K562 (cell line): ENCODE data around the gene PAM. TPM values are rescaled to one million over a fixed set of nuclear protein-coding genes. Genes with fewer than 3 reads are reported as not detected.
A peak's percentile ranks its signal among the peaks of the same experiment; 100 is the strongest.

Experiments
- ATAC-seq: fragments of 200-7000 bp; cut with Tn5 transposase; 3 replicates; pipeline ENCODE4 v1.9.1; 2020; ENCODE audit warnings: moderate library complexity
- BruUV-seq: library from RNA; stranded (reverse); fragments of 400-500 nt; replicated peaks from 2 replicates; lab custom pipeline; 2021; lab: Mats Ljungman, UMichigan
- CTCF ChIA-PET: fragments of 300-600 bp; formaldehyde crosslinking; extraction: SDS; loops from one replicate; lab custom pipeline; 2021; ENCODE audit warnings: low intra/inter-chr PET ratio; lab: Yijun Ruan, JAX
- POLR2A ChIA-PET: fragments of 300-600, 350-650 bp; sonication (Branson Sonifier 250); formaldehyde crosslinking; extraction: SDS; loops from one replicate; lab custom pipeline; 2021; ENCODE audit warnings: antibody characterized with exemption, inconsistent platforms; lab: Yijun Ruan, JAX
- DNase-seq, 4 experiments: peaks; one replicate each; pipeline versions ENCODE4 v3.0.0 to v3.0.0-alpha.2; 2011 to 2018; ENCODE audit warnings: low spot score in 3 of 4, mixed read lengths in 3 of 4; ENCODE audit errors: extremely low read depth in 1 of 4
- FAIRE-seq: peaks from 2 replicates; lab custom pipeline; 2011; peaks lifted over from hg19 to GRCh38; lab: Jason Lieb, UNC
- H2AFZ ChIP-seq: 2 replicates; pipeline ENCODE4 v1.6.0; 2011; ENCODE audit warnings: low read depth, low read length, control low read depth, inconsistent platforms
- H3K27ac ChIP-seq: fragments of 200-600 bp; 3 replicates; pipeline ENCODE4 v1.8.0; 2011; ENCODE audit warnings: low read depth, mild to moderate bottlenecking, control low read depth, inconsistent platforms, low read length, moderate library complexity, mixed read lengths; ENCODE audit errors: extremely low read depth
- H3K27me3 ChIP-seq, 2 experiments: fragments of 300-600 bp in 1 of 2; 2 replicates in 1 of 2; 3 replicates in 1 of 2; pipeline versions ENCODE4 v1.6.0 to v1.8.0; 2011; ENCODE audit warnings: inconsistent platforms in 2 of 2, low read length in 2 of 2, mild to moderate bottlenecking in 1 of 2, mixed read lengths in 1 of 2, moderate library complexity in 1 of 2; ENCODE audit not compliant: control insufficient read depth in 2 of 2, insufficient read depth in 2 of 2
- H3K36me3 ChIP-seq: fragments of 300-600 bp; 3 replicates; pipeline ENCODE4 v1.8.0; 2011; ENCODE audit warnings: mild to moderate bottlenecking, low read length, inconsistent platforms; ENCODE audit not compliant: control insufficient read depth, insufficient read depth
- H3K4me1 ChIP-seq, 2 experiments: fragments of 200-600 bp in 1 of 2; replicated peaks in 1 of 2; 2 replicates in 1 of 2; 3 replicates in 1 of 2; pipeline versions ENCODE4 v1.5.1 to v1.8.0; 2011; ENCODE audit warnings: inconsistent platforms in 2 of 2, low read length in 2 of 2, mild to moderate bottlenecking in 1 of 2, mixed read lengths in 1 of 2, moderate library complexity in 1 of 2; ENCODE audit not compliant: control insufficient read depth in 2 of 2, insufficient read depth in 2 of 2
- H3K4me2 ChIP-seq: 2 replicates; pipeline ENCODE4 v1.6.1; 2011; ENCODE audit warnings: low read length, control low read depth, inconsistent platforms, mixed read lengths; ENCODE audit not compliant: insufficient read depth
- H3K4me3 ChIP-seq: fragments of 200-600 bp; sonication (generic), shearing (Covaris generic); 2 replicates; pipeline ENCODE4 v1.5.1; 2016; ENCODE audit warnings: control low read depth, inconsistent platforms
- H3K79me2 ChIP-seq: fragments of 200-600 bp; 3 replicates; pipeline ENCODE4 v1.8.0; 2011; ENCODE audit warnings: low read length, inconsistent platforms; ENCODE audit not compliant: control insufficient read depth, insufficient read depth
- H3K9ac ChIP-seq, 2 experiments: 2 replicates each; pipeline versions ENCODE4 v1.6.0 to v1.6.1; 2011; ENCODE audit warnings: low read depth in 2 of 2, low read length in 2 of 2, control low read depth in 1 of 2, inconsistent platforms in 1 of 2, mild to moderate bottlenecking in 1 of 2, mixed read lengths in 1 of 2; ENCODE audit not compliant: insufficient read depth in 1 of 2
- H3K9me1 ChIP-seq: one replicate; pipeline ENCODE4 v1.6.0; 2011; ENCODE audit warnings: inconsistent platforms, mild to moderate bottlenecking, low read length, moderate library complexity; ENCODE audit not compliant: control insufficient read depth, insufficient read depth
- H3K9me3 ChIP-seq: replicated peaks from 2 replicates; pipeline ENCODE4 v1.5.1; 2011; ENCODE audit warnings: low read depth, low read length, inconsistent platforms; ENCODE audit not compliant: control insufficient read depth, insufficient read depth
- H4K20me1 ChIP-seq: replicated peaks from 2 replicates; pipeline ENCODE4 v1.6.1; 2011; ENCODE audit warnings: low read length, inconsistent platforms, mixed read lengths; ENCODE audit not compliant: control insufficient read depth, insufficient read depth
- ELK3 ChIP-seq: fragments of 450-650 bp; formaldehyde crosslinking; IDR thresholded peaks from 2 replicates; pipeline ENCODE4 v1.4.0; 2020; ENCODE audit warnings: mild to moderate bottlenecking
- GATAD2A ChIP-seq: fragments of 450-650 bp; IDR thresholded peaks from 2 replicates; pipeline ENCODE4 v1.6.1; 2017
- JUNB ChIP-seq: fragments of 450-650 bp; formaldehyde crosslinking; conservative IDR thresholded peaks from 2 replicates; pipeline ENCODE4 v1.4.0; 2020; ENCODE audit warnings: mild to moderate bottlenecking
- NFIC ChIP-seq: fragments of 450-650 bp; IDR thresholded peaks from 2 replicates; pipeline ENCODE4 v1.6.1; 2017; ENCODE audit warnings: mild to moderate bottlenecking, inconsistent platforms
- RBM22 ChIP-seq: fragments of 200-400 bp; formaldehyde crosslinking; IDR thresholded peaks from 2 replicates; pipeline ENCODE4 v1.6.1; 2018; ENCODE audit warnings: low read length, low read depth; ENCODE audit not compliant: poor library complexity, severe bottlenecking
- RREB1 ChIP-seq: fragments of 250-450 bp; sonication (Bioruptor Pico); IDR thresholded peaks from 2 replicates; pipeline ENCODE4 v1.4.0; 2020
- TCF15 ChIP-seq: fragments of 250-450 bp; sonication (Bioruptor Pico); IDR thresholded peaks from 2 replicates; pipeline ENCODE4 v1.8.0; 2022; ENCODE audit warnings: moderate library complexity, mild to moderate bottlenecking, inconsistent platforms
- YY1 ChIP-seq, 3 experiments: IDR thresholded peaks; 2 replicates each; pipeline ENCODE4 v1.6.1; 2011; ENCODE audit warnings: low read length in 2 of 3, mild to moderate bottlenecking in 2 of 3, moderate library complexity in 2 of 3, borderline replicate concordance in 1 of 3, control low read depth in 1 of 3, low read depth in 1 of 3; ENCODE audit not compliant: insufficient read depth in 3 of 3, insufficient replicate concordance in 2 of 3, control insufficient read depth in 1 of 3, insufficient read length in 1 of 3; ENCODE audit errors: extremely low read depth in 1 of 3
- WGBS: fragments of 100-300 bp; shearing (Covaris generic); methylation state at CpG from one replicate; pipeline ENCODE4 v1.1.6; 2016; ENCODE audit warnings: low coverage, mixed read lengths; ENCODE audit not compliant: insufficient coverage; ENCODE audit errors: missing lambda C conversion rate; 5-methylcytosine and 5-hydroxymethylcytosine counted together
- in situ Hi-C: fragments of 300-500 bp; cut with MboI; formaldehyde crosslinking; loops from 4 replicates; pipeline ENCODE4 v1.15.0; 2018; ENCODE audit warnings: inconsistent platforms, mixed read lengths
- intact Hi-C: fragments of 100-400 bp; cut with micrococcal nuclease; formaldehyde crosslinking; loops from 2 replicates; pipeline ENCODE4 v1.14.2; 2022
- polyA plus RNA-seq, 8 experiments: library from polyadenylated mRNA; depleted of rRNA in 4 of 8; stranded (reverse) in 5 of 8; unstranded in 3 of 8; fragments of >200 nt; fragmentation: Nextera tagmentation in 2 of 8; fragmentation: Illumina TruSeq in 1 of 8; extraction: Ambion mirVana in 2 of 8; extraction: Trizol in 1 of 8; gene quantifications; 2 replicates each; pipeline versions ENCODE4 v1.2.1 to v1.2.3, GENCODE V29; 2011 to 2014; ENCODE audit warnings: inconsistent platforms in 1 of 8, missing spikeins in 1 of 8
- total RNA-seq, 7 experiments: library from RNA; depleted of rRNA in 6 of 7; stranded (reverse); fragments of >200 nt in 6 of 7; fragmentation: Illumina TruSeq in 2 of 7; extraction: Trizol in 2 of 7; gene quantifications; 2 replicates each; pipeline versions ENCODE4 v1.2.1 to v1.2.3, GENCODE V29; 2011 to 2021; ENCODE audit warnings: low replicate concordance in 1 of 7

The PAM gene
- total and polyA plus RNA-seq, 9 of the 15 experiments (the other 6 are each of a cell fraction or from before 2014, with no cell fraction given), result 0.39 to 3.1 (median 0.77) TPM

- ATAC-seq (no peak), FAIRE-seq (no peak), DNase-seq (no peak)
- WGBS, result 0% methylated on average over 2 of the region's 2 CpGs
- Histone ChIP-seq H3K4me3 (no peak overlapping the region), H3K4me1 (no peaks in the 10 kb centered on the region), H3K27me3 (no peaks in the 10 kb centered on the region), H3K79me2 (no peaks in the 10 kb centered on the region), H2AFZ (no peak overlapping the region), H3K9me3 (no peaks in the 10 kb centered on the region), H3K27ac (no peak overlapping the region), H3K9me1 (no peaks in the 10 kb centered on the region), H3K9ac (no peak overlapping the region), H3K36me3 (no peaks in the 10 kb centered on the region), H4K20me1 (no peaks in the 10 kb centered on the region), H3K4me2 (no peak overlapping the region)
- in situ Hi-C loops (no loop called here), intact Hi-C loops (no loop called here)
- no peak for TF ChIP-seq YY1 (IDR thresholded peaks at IDR 0.05; ENCODE audit: borderline replicate concordance in 1 of 3, control insufficient read depth in 1 of 3, extremely low read depth in 1 of 3, insufficient read depth in 3 of 3, insufficient read length in 1 of 3, insufficient replicate concordance in 2 of 3, low read depth in 1 of 3, low read length in 2 of 3)
- TF ChIP-seq NFIC, result 0 out of 2 replicates have a peak, but pooled peaks have one; percentile 12
- TF ChIP-seq RBM22, result no peak
- CTCF ChIA-PET, result no interaction called here
- POLR2A ChIA-PET, result no interaction called here
- no TSS peak for BruUV-seq
These were observed 56.9 kb downstream of the PAM start for GRCh38 chr5:102811972-102812371.

- FAIRE-seq, result no peak
- CTCF ChIA-PET, result no interaction called here
- POLR2A ChIA-PET, result interaction anchor here (0.5 kb wide), 1 partner anchor 47 kb away, joined by 5 read pairs; no protein-coding TSS in a partner anchor
- Histone ChIP-seq H3K79me2 (no peaks in the 10 kb centered on the region), H3K9ac (no peak overlapping the region), H3K27me3 (no peaks in the 10 kb centered on the region), H3K4me2 (no peak overlapping the region), H3K4me3 (no peak overlapping the region), H3K9me1 (no peaks in the 10 kb centered on the region), H4K20me1 (no peaks in the 10 kb centered on the region), H3K4me1 (no peaks in the 10 kb centered on the region), H3K36me3 (no peaks in the 10 kb centered on the region), H3K27ac (no peak overlapping the region), H2AFZ (no peak overlapping the region), H3K9me3 (no peaks in the 10 kb centered on the region)
- ATAC-seq, result no peak
- 0% methylated on average over 1 of the region's 1 CpG for WGBS
- DNase-seq, result no peak
- BruUV-seq, result no TSS peak
- in situ Hi-C loops, result no loop called here
- intact Hi-C loops, result no loop called here
- TF ChIP-seq RREB1 (CRISPR knock-in tag) (no peak), TCF15 (CRISPR knock-in tag) (no peak), GATAD2A (no peak), JUNB (CRISPR knock-in tag) (no peak), ELK3 (CRISPR knock-in tag) (no peak)
These were observed 58.6 kb downstream of the PAM start for GRCh38 chr5:102813740-102814139.
